ENCODE results near the gene TEC. TPM values are rescaled to one million over a fixed set of nuclear protein-coding genes. Genes with fewer than 3 reads are reported as not detected.
"Not testable (repeated sequence)": the region's sequence is repeated elsewhere in the genome, so short reads cannot be mapped to it uniquely, and the experiment has no call there.

TEC gene
- total RNA-seq, 1 donor from 2014 or later = 2.2 TPM

- intact Hi-C loops (cut with micrococcal nuclease) = no loop called here
- DNase-seq = no peak
- ATAC-seq = peak; percentile 79
These were observed 22.3 kb downstream of the TEC start for GRCh38 chr4:48247142-48247877.

- intact Hi-C loops (cut with micrococcal nuclease) = no loop called here
- ATAC-seq = no peak
These were observed 25.0 kb downstream of the TEC start for GRCh38 chr4:48244665-48245064.

GRCh38 chr4:48243887-48244286, 25.8 kb downstream of the TEC start:
- intact Hi-C loops (cut with micrococcal nuclease) = no loop called here
- DNase-seq (no peak), ATAC-seq (no peak)

More at GRCh38 chr4:48244665-48245064, 25.0 kb downstream of the TEC start:
- no peak for DNase-seq

GRCh38 chr4:48243429-48243828, 26.2 kb downstream of the TEC start:
- DNase-seq = no peak
- no peak for ATAC-seq
- intact Hi-C loops (cut with micrococcal nuclease) = no loop called here

- ATAC-seq (no peak), DNase-seq (no peak)
- intact Hi-C loops (cut with micrococcal nuclease) = no loop called here
These were observed 27.0 kb downstream of the TEC start for GRCh38 chr4:48242511-48243195.

GRCh38 chr4:48241731-48242130, 27.9 kb downstream of the TEC start:
- no peak for ATAC-seq
- intact Hi-C loops (cut with micrococcal nuclease) = no loop called here

GRCh38 chr4:48237996-48238645, 31.5 kb downstream of the TEC start:
- ATAC-seq (peak; percentile 25), DNase-seq (no peak)
- intact Hi-C loops (cut with micrococcal nuclease) = no loop called here

More at GRCh38 chr4:48241731-48242130, 27.9 kb downstream of the TEC start:
- no peak for DNase-seq

GRCh38 chr4:48235050-48235449, 34.6 kb downstream of the TEC start:
- intact Hi-C loops (cut with micrococcal nuclease) = no loop called here
- no peak for DNase-seq
- ATAC-seq = no peak

GRCh38 chr4:48234575-48234974, 35.1 kb downstream of the TEC start:
- intact Hi-C loops (cut with micrococcal nuclease) = no loop called here
- no peak for DNase-seq
- ATAC-seq = no peak

GRCh38 chr4:48228949-48229348, 40.7 kb downstream of the TEC start:
- no peak for DNase-seq
- no peak for ATAC-seq
- intact Hi-C loops (cut with micrococcal nuclease) = no loop called here

- ATAC-seq = no peak
- no peak for DNase-seq
- intact Hi-C loops (cut with micrococcal nuclease) = no loop called here
These were observed 42.0 kb downstream of the TEC start for GRCh38 chr4:48227662-48228061.

- ATAC-seq = no peak
- intact Hi-C loops (cut with micrococcal nuclease) = no loop called here
- DNase-seq = no peak
These were observed 43.4 kb downstream of the TEC start for GRCh38 chr4:48226199-48226598.

- intact Hi-C loops (cut with micrococcal nuclease) = no loop called here
- no peak for ATAC-seq
These were observed 44.1 kb downstream of the TEC start for GRCh38 chr4:48225368-48226141.

GRCh38 chr4:48224606-48225005, 45.0 kb downstream of the TEC start:
- DNase-seq (no peak), ATAC-seq (no peak)
- intact Hi-C loops (cut with micrococcal nuclease) = no loop called here

More at GRCh38 chr4:48225368-48226141, 44.1 kb downstream of the TEC start:
- DNase-seq = no peak

- no peak for DNase-seq
- intact Hi-C loops (cut with micrococcal nuclease) = no loop called here
- no peak for ATAC-seq
These were observed 45.9 kb downstream of the TEC start for GRCh38 chr4:48223633-48224295.

- intact Hi-C loops (cut with micrococcal nuclease) = no loop called here
- ATAC-seq (no peak), DNase-seq (no peak)
These were observed 47.1 kb downstream of the TEC start for GRCh38 chr4:48222491-48222890.

GRCh38 chr4:48219430-48219829, 50.2 kb downstream of the TEC start:
- intact Hi-C loops (cut with micrococcal nuclease); DNase-seq; ATAC-seq: not testable (repeated sequence)

- ATAC-seq = no peak
- DNase-seq = no peak
- intact Hi-C loops (cut with micrococcal nuclease) = no loop called here
These were observed 53.1 kb downstream of the TEC start for GRCh38 chr4:48216563-48216962.

GRCh38 chr4:48215977-48216376, 53.7 kb downstream of the TEC start:
- ATAC-seq (no peak), DNase-seq (no peak)
- intact Hi-C loops (cut with micrococcal nuclease) = no loop called here
